AG09319 (cell line): ENCODE data around the gene NAA35.

Source experiments
- DNase-seq: peaks from one replicate; pipeline ENCODE4 v3.0.0-alpha.2; 2010; ENCODE audit warnings: low read depth; ENCODE audit errors: extremely low read depth
- TF ChIP-seq, protein P1 (sequence below): IDR thresholded peaks from 2 replicates; pipeline ENCODE4 v1.5.1; 2011; ENCODE audit warnings: low read depth, mild to moderate bottlenecking, inconsistent platforms, low read length, moderate library complexity

Gene NAA35

GRCh38 chr9:86069206-86069869 lies 128.4 kb downstream of the NAA35 start:
- TF ChIP-seq, protein P1, sequence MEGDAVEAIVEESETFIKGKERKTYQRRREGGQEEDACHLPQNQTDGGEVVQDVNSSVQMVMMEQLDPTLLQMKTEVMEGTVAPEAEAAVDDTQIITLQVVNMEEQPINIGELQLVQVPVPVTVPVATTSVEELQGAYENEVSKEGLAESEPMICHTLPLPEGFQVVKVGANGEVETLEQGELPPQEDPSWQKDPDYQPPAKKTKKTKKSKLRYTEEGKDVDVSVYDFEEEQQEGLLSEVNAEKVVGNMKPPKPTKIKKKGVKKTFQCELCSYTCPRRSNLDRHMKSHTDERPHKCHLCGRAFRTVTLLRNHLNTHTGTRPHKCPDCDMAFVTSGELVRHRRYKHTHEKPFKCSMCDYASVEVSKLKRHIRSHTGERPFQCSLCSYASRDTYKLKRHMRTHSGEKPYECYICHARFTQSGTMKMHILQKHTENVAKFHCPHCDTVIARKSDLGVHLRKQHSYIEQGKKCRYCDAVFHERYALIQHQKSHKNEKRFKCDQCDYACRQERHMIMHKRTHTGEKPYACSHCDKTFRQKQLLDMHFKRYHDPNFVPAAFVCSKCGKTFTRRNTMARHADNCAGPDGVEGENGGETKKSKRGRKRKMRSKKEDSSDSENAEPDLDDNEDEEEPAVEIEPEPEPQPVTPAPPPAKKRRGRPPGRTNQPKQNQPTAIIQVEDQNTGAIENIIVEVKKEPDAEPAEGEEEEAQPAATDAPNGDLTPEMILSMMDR: no peak
- DNase-seq: no peak
